IMR-90 (cell line): ENCODE results near the gene EGFR. TPM values are rescaled to one million over a fixed set of nuclear protein-coding genes. Genes with fewer than 3 reads are reported as not detected.

Experiments used
- ATAC-seq: fragments of 200-7000 bp; cut with Tn5 transposase; 2 replicates; pipeline ENCODE4 v1.9.1; 2020; ENCODE audit warnings: low read depth, mild to moderate bottlenecking, moderate library complexity
- BruUV-seq: library from RNA; stranded (reverse); fragments of 400-500 nt; replicated peaks from 2 replicates; lab custom pipeline; 2021; lab: Mats Ljungman, UMichigan
- CTCF ChIA-PET: fragments of 300-600 bp; formaldehyde crosslinking; extraction: SDS; loops from one replicate; lab custom pipeline; 2021; ENCODE audit warnings: antibody characterized with exemption; lab: Yijun Ruan, JAX
- POLR2A ChIA-PET: fragments of 300-600 bp; sonication (Branson Sonifier 250); formaldehyde crosslinking; loops from one replicate; lab custom pipeline; 2022; ENCODE audit warnings: antibody characterized with exemption; ENCODE audit not compliant: unreplicated experiment; lab: Charles Lee
- DNase-seq: peaks from one replicate; pipeline ENCODE4 v3.0.0; 2013
- H2AFZ ChIP-seq: replicated peaks from 2 replicates; pipeline ENCODE3; 2013; ENCODE audit warnings: low read length, mild to moderate bottlenecking; ENCODE audit not compliant: poor library complexity
- H2AK5ac ChIP-seq: 2 replicates; pipeline ENCODE4 v1.6.1; 2013; ENCODE audit warnings: low read depth, low read length, inconsistent platforms
- H2AK9ac ChIP-seq: replicated peaks from 2 replicates; pipeline ENCODE3; 2013; ENCODE audit warnings: mild to moderate bottlenecking, low read depth, low read length, moderate library complexity; ENCODE audit not compliant: poor library complexity
- H2BK120ac ChIP-seq: 2 replicates; pipeline ENCODE4 v1.6.1; 2013; ENCODE audit warnings: low read depth, low read length, inconsistent platforms
- H2BK15ac ChIP-seq: 3 replicates; pipeline ENCODE4 v1.6.1; 2013; ENCODE audit warnings: low read depth, low read length, inconsistent platforms
- H2BK20ac ChIP-seq: 2 replicates; pipeline ENCODE4 v1.6.1; 2013; ENCODE audit warnings: low read depth, mild to moderate bottlenecking, inconsistent platforms, low read length, moderate library complexity
- H2BK5ac ChIP-seq: 2 replicates; pipeline ENCODE4 v1.6.1; 2013; ENCODE audit warnings: mild to moderate bottlenecking, low read depth, low read length, inconsistent platforms; ENCODE audit not compliant: poor library complexity, severe bottlenecking
- H3K14ac ChIP-seq: replicated peaks from 2 replicates; pipeline ENCODE4 v1.6.1; 2013; ENCODE audit warnings: low read depth, low read length, inconsistent platforms
- H3K18ac ChIP-seq: 2 replicates; pipeline ENCODE4 v1.6.1; 2013; ENCODE audit warnings: low read depth, low read length, control low read depth
- H3K23ac ChIP-seq: 2 replicates; pipeline ENCODE4 v1.6.1; 2013; ENCODE audit warnings: low read depth, low read length, inconsistent platforms
- H3K27ac ChIP-seq: 2 replicates; pipeline ENCODE4 v1.5.1; 2013; ENCODE audit warnings: mild to moderate bottlenecking, control low read depth, low read length; ENCODE audit not compliant: insufficient read depth
- H3K27me3 ChIP-seq: 2 replicates; pipeline ENCODE4 v1.6.1; 2013; ENCODE audit warnings: low read length; ENCODE audit not compliant: control insufficient read depth, insufficient read depth
- H3K36me3 ChIP-seq: 2 replicates; pipeline ENCODE4 v1.6.1; 2013; ENCODE audit warnings: low read length, mixed read lengths; ENCODE audit not compliant: control insufficient read depth, insufficient read depth
- H3K4ac ChIP-seq: 2 replicates; pipeline ENCODE4 v1.6.1; 2013; ENCODE audit warnings: low read depth, low read length, inconsistent platforms
- H3K4me1 ChIP-seq: 2 replicates; pipeline ENCODE4 v1.6.1; 2013; ENCODE audit warnings: low read length, mixed read lengths; ENCODE audit not compliant: control insufficient read depth, insufficient read depth
- H3K4me2 ChIP-seq: 2 replicates; pipeline ENCODE4 v1.6.1; 2013; ENCODE audit warnings: low read depth, mild to moderate bottlenecking, control low read depth, low read length, moderate library complexity
- H3K4me3 ChIP-seq: 2 replicates; pipeline ENCODE4 v1.5.1; 2013; ENCODE audit warnings: low read depth, mild to moderate bottlenecking, control low read depth, low read length, moderate library complexity; ENCODE audit not compliant: insufficient read depth
- H3K56ac ChIP-seq: 2 replicates; pipeline ENCODE4 v1.6.1; 2013; ENCODE audit warnings: low read length, inconsistent platforms; ENCODE audit not compliant: insufficient read depth; ENCODE audit errors: extremely low read depth
- H3K79me1 ChIP-seq, 2 experiments: 2 replicates each; pipeline ENCODE4 v1.6.1; 2013; ENCODE audit warnings: low read length in 2 of 2, inconsistent platforms in 1 of 2, low read depth in 1 of 2
- H3K9ac ChIP-seq: 2 replicates; pipeline ENCODE4 v1.6.1; 2013; ENCODE audit warnings: low read depth, low read length, control low read depth
- H3K9me1 ChIP-seq: 2 replicates; pipeline ENCODE4 v1.6.1; 2013; ENCODE audit warnings: low read length, inconsistent platforms; ENCODE audit not compliant: insufficient read depth
- H3K9me3 ChIP-seq: 2 replicates; pipeline ENCODE4 v1.6.1; 2013; ENCODE audit warnings: low read length; ENCODE audit not compliant: control insufficient read depth, insufficient read depth
- H4K20me1 ChIP-seq: 2 replicates; pipeline ENCODE4 v1.6.1; 2013; ENCODE audit warnings: low read length, inconsistent platforms; ENCODE audit not compliant: insufficient read depth
- H4K5ac ChIP-seq: 2 replicates; pipeline ENCODE4 v1.6.1; 2013; ENCODE audit warnings: mild to moderate bottlenecking, low read depth, low read length, control low read depth
- H4K8ac ChIP-seq, 2 experiments: 2 replicates each; pipeline ENCODE4 v1.6.1; 2013; ENCODE audit warnings: low read depth in 2 of 2, low read length in 2 of 2, control low read depth in 1 of 2, inconsistent platforms in 1 of 2
- H4K91ac ChIP-seq: 2 replicates; pipeline ENCODE4 v1.6.1; 2013; ENCODE audit warnings: low read depth, low read length, inconsistent platforms; ENCODE audit not compliant: insufficient read depth
- MAZ ChIP-seq: IDR thresholded peaks from 2 replicates; pipeline ENCODE4 v1.6.1; 2012; ENCODE audit warnings: low read depth, mild to moderate bottlenecking, low read length, improper control_type of control experiment, moderate library complexity, borderline replicate concordance
- NFE2L2 ChIP-seq: fragments of 150-350 bp; IDR thresholded peaks from 2 replicates; pipeline ENCODE4 v1.6.1; 2016; ENCODE audit warnings: low read depth, mild to moderate bottlenecking, low read length
- RCOR1 ChIP-seq: IDR thresholded peaks from 2 replicates; pipeline ENCODE4 v1.6.1; 2012; ENCODE audit warnings: mild to moderate bottlenecking, low read length, improper control_type of control experiment; ENCODE audit not compliant: insufficient replicate concordance
- RFX5 ChIP-seq: IDR thresholded peaks from 2 replicates; pipeline ENCODE4 v1.8.0; 2012; ENCODE audit warnings: low read depth, mild to moderate bottlenecking, low read length, moderate library complexity
- WGBS, 2 experiments: methylation state at CpG; one replicate each; pipeline versions ENCODE4 v1.1.5 to v1.1.7; 2013; ENCODE audit warnings: missing lambda C conversion rate in 2 of 2; ENCODE audit not compliant: insufficient read length in 1 of 2; ENCODE audit errors: extremely low coverage in 2 of 2; 5-methylcytosine and 5-hydroxymethylcytosine counted together
- dilution Hi-C: fragments of 300-500 bp; cut with HindIII; formaldehyde crosslinking; loops from one replicate; pipeline ENCODE4 v1.14.3; 2018; ENCODE audit warnings: low sequenced_read_pairs; ENCODE audit not compliant: unreplicated experiment
- in situ Hi-C: fragments of 300-500 bp; cut with MboI; formaldehyde crosslinking; loops from 3 replicates; pipeline ENCODE4 v1.14.3; 2019; ENCODE audit warnings: low sequenced_read_pairs, inconsistent platforms, mixed read lengths
- intact Hi-C: fragments of 100-400 bp; cut with micrococcal nuclease; formaldehyde crosslinking; loops from 2 replicates; pipeline ENCODE4 v1.10.0; 2022
- polyA plus RNA-seq, 3 experiments: library from polyadenylated mRNA; depleted of rRNA; stranded (reverse); fragments of >200 nt; gene quantifications; 2 replicates each; pipeline ENCODE4 v1.2.3, GENCODE V29; 2012; ENCODE audit warnings: low replicate concordance in 1 of 3
- total RNA-seq: library from RNA; depleted of rRNA; stranded (reverse); fragments of >200 nt; gene quantifications from 2 replicates; pipeline ENCODE4 v1.2.3, GENCODE V29; 2012
- TF ChIP-seq, protein P1 (sequence below): conservative IDR thresholded peaks from 2 replicates; pipeline ENCODE4 v1.5.1; 2012; ENCODE audit warnings: mild to moderate bottlenecking, low read depth, low read length, improper control_type of control experiment
- TF ChIP-seq, protein P2 (sequence below): fragments of 150-350 bp; IDR thresholded peaks from 2 replicates; pipeline ENCODE4 v1.6.1; 2016; ENCODE audit warnings: low read depth, mild to moderate bottlenecking, low read length, moderate library complexity, borderline replicate concordance

EGFR gene
- total and polyA plus RNA-seq, 2 of the 4 experiments (the other 2 are of a cell fraction) = 36.9 to 60.4 TPM

GRCh38 chr7:55258631-55259030 lies 239.8 kb downstream of the EGFR start:
- DNase-seq (no peak), ATAC-seq (no peak)
- intact Hi-C loops (loop anchor here (5.0 kb wide), 2 partner anchors 101 to 191 kb away; no protein-coding TSS in a partner anchor), in situ Hi-C loops (loop anchor here (10.0 kb wide), 1 partner anchor 234 kb away; no protein-coding TSS in a partner anchor), dilution Hi-C loops (no loop called here)
- ChIA-PET POLR2A (no interaction called here), CTCF (interaction anchor here (1.3 kb wide), 1 partner anchor 485 kb away, joined by 4 read pairs; no protein-coding TSS in a partner anchor)
- Histone ChIP-seq H2BK20ac (no peak overlapping the region), H3K79me1 (peaks cover 0 to 6% of the 10 kb centered on the region in 2 experiments; a peak in 1 of 4 replicates), H3K18ac (no peak overlapping the region), H3K4me1 (peaks cover 5% of the 10 kb centered on the region; the same call in 1 of the 2 replicates), H2AFZ (no peak overlapping the region), H2AK9ac (no peak overlapping the region), H2BK15ac (no peak overlapping the region), H3K36me3 (no peaks in the 10 kb centered on the region), H4K8ac (no peak overlapping the region), H4K20me1 (no peaks in the 10 kb centered on the region), H3K4me3 (no peak overlapping the region), H4K5ac (no peak overlapping the region), H3K9me3 (peaks cover 2% of the 10 kb centered on the region; the same call in 1 of the 2 replicates), H3K27ac (no peak overlapping the region), H3K27me3 (peaks cover 8% of the 10 kb centered on the region), H3K9ac (no peak overlapping the region), H3K9me1 (0 out of 2 replicates have a peak, but pooled peaks cover 6% of the 10 kb centered on the region), H4K91ac (no peak overlapping the region), H3K56ac (no peak overlapping the region), H2BK120ac (no peak overlapping the region), H2AK5ac (peak overlapping the region; percentile 38; the same call in 1 of the 2 replicates), H3K14ac (no peak overlapping the region), H3K23ac (no peak overlapping the region), H3K4ac (no peak overlapping the region), H3K4me2 (no peak overlapping the region), H2BK5ac (no peak overlapping the region)
- TF ChIP-seq MAZ = no peak
- no peak for TF ChIP-seq RFX5
- TF ChIP-seq, protein P1, sequence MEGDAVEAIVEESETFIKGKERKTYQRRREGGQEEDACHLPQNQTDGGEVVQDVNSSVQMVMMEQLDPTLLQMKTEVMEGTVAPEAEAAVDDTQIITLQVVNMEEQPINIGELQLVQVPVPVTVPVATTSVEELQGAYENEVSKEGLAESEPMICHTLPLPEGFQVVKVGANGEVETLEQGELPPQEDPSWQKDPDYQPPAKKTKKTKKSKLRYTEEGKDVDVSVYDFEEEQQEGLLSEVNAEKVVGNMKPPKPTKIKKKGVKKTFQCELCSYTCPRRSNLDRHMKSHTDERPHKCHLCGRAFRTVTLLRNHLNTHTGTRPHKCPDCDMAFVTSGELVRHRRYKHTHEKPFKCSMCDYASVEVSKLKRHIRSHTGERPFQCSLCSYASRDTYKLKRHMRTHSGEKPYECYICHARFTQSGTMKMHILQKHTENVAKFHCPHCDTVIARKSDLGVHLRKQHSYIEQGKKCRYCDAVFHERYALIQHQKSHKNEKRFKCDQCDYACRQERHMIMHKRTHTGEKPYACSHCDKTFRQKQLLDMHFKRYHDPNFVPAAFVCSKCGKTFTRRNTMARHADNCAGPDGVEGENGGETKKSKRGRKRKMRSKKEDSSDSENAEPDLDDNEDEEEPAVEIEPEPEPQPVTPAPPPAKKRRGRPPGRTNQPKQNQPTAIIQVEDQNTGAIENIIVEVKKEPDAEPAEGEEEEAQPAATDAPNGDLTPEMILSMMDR = no peak
- TF ChIP-seq NFE2L2 = no peak
- TF ChIP-seq, protein P2, sequence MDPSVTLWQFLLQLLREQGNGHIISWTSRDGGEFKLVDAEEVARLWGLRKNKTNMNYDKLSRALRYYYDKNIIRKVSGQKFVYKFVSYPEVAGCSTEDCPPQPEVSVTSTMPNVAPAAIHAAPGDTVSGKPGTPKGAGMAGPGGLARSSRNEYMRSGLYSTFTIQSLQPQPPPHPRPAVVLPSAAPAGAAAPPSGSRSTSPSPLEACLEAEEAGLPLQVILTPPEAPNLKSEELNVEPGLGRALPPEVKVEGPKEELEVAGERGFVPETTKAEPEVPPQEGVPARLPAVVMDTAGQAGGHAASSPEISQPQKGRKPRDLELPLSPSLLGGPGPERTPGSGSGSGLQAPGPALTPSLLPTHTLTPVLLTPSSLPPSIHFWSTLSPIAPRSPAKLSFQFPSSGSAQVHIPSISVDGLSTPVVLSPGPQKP = no peak
- TF ChIP-seq RCOR1 = no peak
- BruUV-seq = no TSS peak
- 67% methylated on average over 3 of the region's 9 CpGs; no CpG with 5 or more reads in 1 of the 2 experiments for WGBS, 2 experiments
